Subcutaneous adipose tissue (tissue), 4 donors: ENCODE measurements around the gene PCDHA4. TPM values are rescaled to one million over a fixed set of nuclear protein-coding genes. Genes with fewer than 3 reads are reported as not detected.

Experiments used
- total RNA-seq, 4 donors: library from RNA; depleted of rRNA; stranded (reverse); fragments of >200 nt; gene quantifications; one replicate each; pipeline ENCODE4 v1.1.0, GENCODE V29; 2016
- TF ChIP-seq, protein P1 (sequence below): fragments of 450-650 bp; IDR thresholded peaks from one replicate; pipeline ENCODE4 v1.5.1; 2016; ENCODE audit warnings: low read depth, mild to moderate bottlenecking, control low read depth, antibody characterized with exemption, moderate library complexity

The PCDHA4 gene
- total RNA-seq, 4 donors from 2014 or later, result 0.16 to 1.3 (median 0.76) TPM

DNA sequence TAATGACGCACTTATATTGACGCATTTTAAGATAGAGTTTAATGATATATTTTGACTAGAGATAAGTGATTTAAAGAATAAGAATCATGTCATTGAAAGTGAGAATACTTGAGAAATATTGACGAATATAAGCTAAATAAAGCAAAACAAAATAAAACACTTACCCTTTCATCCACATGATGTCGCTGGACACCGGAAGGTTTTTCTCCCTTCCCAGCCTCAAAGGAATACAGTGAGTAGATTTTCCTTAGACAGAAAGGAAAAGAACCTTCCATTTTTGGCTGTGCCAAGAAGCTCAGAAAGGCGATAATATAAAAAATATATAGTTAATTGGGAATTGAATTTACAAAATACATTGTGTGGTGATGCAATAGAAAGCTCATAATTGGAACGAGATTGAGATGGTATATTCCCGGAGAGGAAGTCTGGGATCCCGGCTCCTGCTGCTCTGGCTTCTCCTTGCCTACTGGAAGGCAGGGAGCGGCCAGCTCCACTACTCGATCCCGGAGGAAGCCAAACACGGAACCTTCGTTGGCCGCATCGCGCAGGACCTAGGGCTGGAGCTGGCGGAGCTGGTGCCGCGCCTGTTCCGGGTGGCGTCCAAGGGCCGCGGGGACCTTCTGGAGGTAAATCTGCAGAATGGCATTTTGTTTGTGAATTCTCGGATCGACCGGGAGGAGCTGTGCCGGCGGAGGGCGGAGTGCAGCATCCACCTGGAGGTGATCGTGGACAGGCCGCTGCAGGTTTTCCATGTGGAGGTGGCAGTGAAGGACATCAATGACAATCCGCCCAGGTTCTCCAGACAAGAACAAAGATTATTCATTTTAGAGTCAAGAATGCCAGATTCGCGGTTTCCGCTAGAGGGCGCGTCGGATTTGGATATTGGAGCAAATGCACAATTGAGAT is 14.8 kb downstream of the PCDHA4 start, which contains the start of gene PCDHA5:
Gene PCDHA5 (plus strand): TSS at position 239 of the 906 bp plus-strand sequence.
- TF ChIP-seq, protein P1, sequence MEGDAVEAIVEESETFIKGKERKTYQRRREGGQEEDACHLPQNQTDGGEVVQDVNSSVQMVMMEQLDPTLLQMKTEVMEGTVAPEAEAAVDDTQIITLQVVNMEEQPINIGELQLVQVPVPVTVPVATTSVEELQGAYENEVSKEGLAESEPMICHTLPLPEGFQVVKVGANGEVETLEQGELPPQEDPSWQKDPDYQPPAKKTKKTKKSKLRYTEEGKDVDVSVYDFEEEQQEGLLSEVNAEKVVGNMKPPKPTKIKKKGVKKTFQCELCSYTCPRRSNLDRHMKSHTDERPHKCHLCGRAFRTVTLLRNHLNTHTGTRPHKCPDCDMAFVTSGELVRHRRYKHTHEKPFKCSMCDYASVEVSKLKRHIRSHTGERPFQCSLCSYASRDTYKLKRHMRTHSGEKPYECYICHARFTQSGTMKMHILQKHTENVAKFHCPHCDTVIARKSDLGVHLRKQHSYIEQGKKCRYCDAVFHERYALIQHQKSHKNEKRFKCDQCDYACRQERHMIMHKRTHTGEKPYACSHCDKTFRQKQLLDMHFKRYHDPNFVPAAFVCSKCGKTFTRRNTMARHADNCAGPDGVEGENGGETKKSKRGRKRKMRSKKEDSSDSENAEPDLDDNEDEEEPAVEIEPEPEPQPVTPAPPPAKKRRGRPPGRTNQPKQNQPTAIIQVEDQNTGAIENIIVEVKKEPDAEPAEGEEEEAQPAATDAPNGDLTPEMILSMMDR, result no peak

DNA sequence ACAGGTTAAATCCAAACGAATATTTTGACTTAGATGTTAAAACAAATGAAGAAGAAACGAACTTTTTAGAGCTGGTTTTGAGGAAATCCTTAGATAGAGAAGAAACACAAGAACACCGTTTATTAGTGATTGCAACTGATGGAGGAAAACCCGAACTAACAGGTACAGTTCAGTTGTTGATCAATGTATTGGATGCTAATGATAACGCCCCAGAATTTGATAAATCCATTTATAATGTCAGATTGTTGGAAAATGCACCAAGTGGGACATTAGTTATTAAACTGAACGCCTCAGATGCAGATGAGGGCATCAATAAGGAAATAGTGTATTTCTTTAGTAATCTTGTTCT is 15.4 kb downstream of the PCDHA4 start:
- TF ChIP-seq, protein P1, result no peak

DNA sequence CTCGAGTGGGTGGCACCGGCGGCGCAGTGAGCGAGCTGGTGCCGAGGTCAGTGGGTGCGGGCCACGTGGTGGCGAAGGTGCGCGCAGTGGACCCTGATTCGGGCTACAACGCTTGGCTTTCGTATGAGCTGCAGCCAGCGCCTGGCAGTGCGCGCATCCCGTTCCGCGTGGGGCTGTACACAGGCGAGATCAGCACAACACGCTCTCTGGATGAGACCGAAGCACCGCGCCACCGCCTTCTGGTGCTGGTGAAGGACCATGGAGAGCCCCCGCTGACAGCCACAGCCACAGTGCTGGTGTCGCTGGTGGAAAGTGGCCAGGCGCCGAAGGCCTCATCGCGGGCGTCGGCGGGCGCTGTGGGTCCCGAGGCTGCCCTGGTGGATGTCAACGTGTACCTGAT is 16.6 kb downstream of the PCDHA4 start:
- TF ChIP-seq, protein P1, result no peak

DNA sequence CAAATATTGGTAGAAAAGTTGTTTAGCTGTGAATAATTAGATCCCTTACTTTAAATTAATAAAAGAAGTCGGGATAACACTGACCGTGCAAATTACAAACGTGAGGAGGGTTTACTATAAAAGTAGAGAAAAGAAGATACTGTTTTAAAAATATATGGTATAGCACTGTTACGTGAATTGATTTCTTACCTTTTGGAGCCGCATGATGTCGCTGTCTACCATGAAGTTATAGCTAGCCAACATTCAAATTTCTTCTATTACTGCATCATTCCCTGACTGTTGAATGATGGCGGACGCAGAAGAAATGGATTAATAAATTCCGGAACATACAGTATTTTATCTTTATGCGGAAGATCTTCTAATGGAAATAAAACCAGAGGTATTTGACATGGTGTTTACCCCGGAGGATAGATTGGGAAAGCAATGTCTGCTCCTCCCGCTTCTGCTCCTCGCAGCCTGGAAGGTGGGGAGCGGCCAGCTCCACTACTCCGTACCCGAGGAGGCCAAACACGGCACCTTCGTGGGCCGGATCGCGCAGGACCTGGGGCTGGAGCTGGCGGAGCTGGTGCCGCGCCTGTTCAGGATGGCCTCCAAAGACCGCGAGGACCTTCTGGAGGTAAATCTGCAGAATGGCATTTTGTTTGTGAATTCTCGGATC is 21.0 kb downstream of the PCDHA4 start, which contains the start of gene PCDHA6:
Gene PCDHA6 (plus strand): TSS at position 257 of the 658 bp plus-strand sequence. CDS start 132 bp downstream, at position 389.
- TF ChIP-seq, protein P1, result no peak

DNA sequence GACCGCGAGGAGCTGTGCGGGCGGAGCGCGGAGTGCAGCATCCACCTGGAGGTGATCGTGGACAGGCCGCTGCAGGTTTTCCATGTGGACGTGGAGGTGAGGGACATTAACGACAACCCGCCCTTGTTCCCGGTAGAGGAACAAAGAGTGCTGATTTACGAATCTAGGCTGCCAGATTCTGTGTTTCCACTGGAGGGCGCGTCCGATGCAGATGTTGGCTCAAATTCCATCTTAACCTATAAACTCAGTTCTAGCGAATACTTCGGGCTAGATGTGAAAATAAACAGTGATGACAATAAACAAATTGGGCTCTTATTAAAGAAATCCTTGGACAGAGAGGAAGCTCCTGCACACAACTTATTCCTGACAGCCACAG is 21.5 kb downstream of the PCDHA4 start:
- TF ChIP-seq, protein P1, result no peak

DNA sequence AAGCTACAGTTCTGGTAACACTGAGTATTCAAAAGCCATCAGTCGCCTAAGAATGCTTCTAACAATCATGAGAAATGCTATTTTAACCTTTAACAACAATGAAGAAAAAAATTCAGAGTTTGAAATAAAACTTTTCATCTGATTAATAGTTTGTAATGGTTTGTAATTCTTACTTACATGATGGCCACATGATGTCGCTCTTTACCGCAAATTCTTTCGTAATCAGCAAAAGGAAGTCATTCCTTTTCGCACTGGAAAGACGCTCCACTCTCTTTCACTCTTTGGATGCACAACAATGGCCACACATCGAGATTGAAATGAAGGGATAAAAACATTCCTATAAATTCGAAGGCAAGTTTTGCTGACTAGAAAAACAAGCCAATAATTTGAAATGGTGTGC is 27.1 kb downstream of the PCDHA4 start, which contains the start of gene PCDHA7:
Gene PCDHA7 (plus strand): TSS at position 277 of the 400 bp plus-strand sequence. CDS start 115 bp downstream, at position 392.
- TF ChIP-seq, protein P1, result no peak
